Stimulated activated CD8-positive, alpha-beta memory T cell treated with anti-CD3 and anti-CD28 coated beads, Interleukin-12 subunit alpha, Interleukin-12 subunit beta, amount 100 ng/mL, for 1 hour (primary cell): ENCODE measurements around the gene OSBPL2.

ENCODE experiments used
- DNase-seq: peaks from one replicate; pipeline ENCODE4 v3.0.0-alpha.2; 2020; ENCODE audit warnings: low read depth

The OSBPL2 gene

GRCh38 chr20:62285151-62285550, 46.8 kb downstream of the OSBPL2 start:
- no peak for DNase-seq

GRCh38 chr20:62285722-62286121, 47.4 kb downstream of the OSBPL2 start:
- DNase-seq: no peak

GRCh38 chr20:62286493-62287064, 48.3 kb downstream of the OSBPL2 start:
- DNase-seq: no peak

GRCh38 chr20:62287129-62287528, 48.8 kb downstream of the OSBPL2 start:
- DNase-seq: no peak

- DNase-seq: no peak
These were observed 49.6 kb downstream of the OSBPL2 start for GRCh38 chr20:62287759-62288534.

- no peak for DNase-seq
These were observed 50.3 kb downstream of the OSBPL2 start for GRCh38 chr20:62288535-62289105.

- no peak for DNase-seq
These were observed 50.8 kb downstream of the OSBPL2 start for GRCh38 chr20:62289131-62289530.

GRCh38 chr20:62289898-62290297, 51.6 kb downstream of the OSBPL2 start:
- no peak for DNase-seq

- DNase-seq: no peak
These were observed 53.1 kb downstream of the OSBPL2 start for GRCh38 chr20:62291251-62292066.

- DNase-seq: no peak
These were observed 53.8 kb downstream of the OSBPL2 start for GRCh38 chr20:62292108-62292507.

GRCh38 chr20:62293111-62293784, 54.9 kb downstream of the OSBPL2 start:
- no peak for DNase-seq

GRCh38 chr20:62293946-62294345, 55.6 kb downstream of the OSBPL2 start:
- no peak for DNase-seq

GRCh38 chr20:62294516-62294915, 56.2 kb downstream of the OSBPL2 start:
- no peak for DNase-seq

- no peak for DNase-seq
These were observed 58.6 kb downstream of the OSBPL2 start for GRCh38 chr20:62296724-62297448.

GRCh38 chr20:62297449-62298227, 59.3 kb downstream of the OSBPL2 start:
- DNase-seq: no peak

- no peak for DNase-seq
These were observed 60.4 kb downstream of the OSBPL2 start for GRCh38 chr20:62298577-62299249.

- DNase-seq: no peak
These were observed 61.4 kb downstream of the OSBPL2 start for GRCh38 chr20:62299666-62300236.

GRCh38 chr20:62300319-62300718, 62.0 kb downstream of the OSBPL2 start:
- no peak for DNase-seq

- no peak for DNase-seq
These were observed 62.9 kb downstream of the OSBPL2 start for GRCh38 chr20:62301111-62301668.
